ENCODE data around the gene GRIP1.
A peak's percentile ranks its signal among the peaks of the same experiment; 100 is the strongest.

The GRIP1 gene

DNA sequence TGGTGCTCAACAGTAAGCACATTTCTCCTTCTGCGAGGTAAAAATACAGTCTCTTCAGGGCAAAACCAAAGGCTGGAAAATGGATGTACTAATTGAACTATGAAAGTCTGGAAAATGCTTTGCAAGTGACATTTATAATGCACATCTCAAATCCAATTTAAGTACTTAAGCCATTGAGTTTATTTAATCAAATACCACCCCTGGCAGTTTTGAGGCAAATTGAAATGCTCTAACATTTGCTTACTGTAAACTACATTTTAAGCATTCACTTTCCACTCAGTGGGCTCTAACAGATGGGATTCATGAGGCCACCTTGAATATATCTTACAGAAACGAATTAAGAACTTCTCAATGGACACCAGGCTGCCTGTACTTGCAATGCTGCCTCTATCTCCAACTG is 306.9 kb downstream of the GRIP1 start:
- DNase-seq, result no peak

DNA sequence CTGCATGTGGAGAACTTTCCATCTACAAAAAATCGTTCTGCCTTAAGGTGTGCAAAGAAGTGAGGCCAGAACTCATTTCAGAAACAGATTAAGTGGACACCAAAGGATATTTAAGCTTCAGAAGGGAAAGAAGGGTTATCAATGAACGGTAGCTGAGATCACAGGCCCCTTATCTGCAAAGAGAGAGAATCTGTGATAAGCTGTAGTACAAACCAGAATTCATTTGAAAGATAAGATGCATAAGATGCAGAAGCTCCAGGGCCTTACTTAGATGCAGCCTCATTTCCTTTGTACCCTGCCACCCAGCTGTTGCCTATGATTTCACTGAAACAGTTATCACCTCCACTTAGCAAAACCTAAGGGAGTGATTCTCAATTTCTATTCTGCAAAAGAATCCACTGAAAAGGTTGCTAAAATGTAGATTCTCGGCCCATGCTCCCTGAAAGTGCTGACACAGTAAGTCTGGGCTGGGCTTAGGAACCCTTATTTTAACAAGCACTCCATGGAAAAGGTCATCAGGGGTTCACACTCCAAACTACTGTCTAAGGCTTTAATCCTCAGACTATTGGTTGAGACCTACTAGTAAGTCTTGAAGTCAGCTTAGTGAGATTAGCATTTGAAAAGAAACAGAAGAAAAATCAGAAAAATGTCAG is 311.7 kb downstream of the GRIP1 start:
- no peak for DNase-seq

DNA sequence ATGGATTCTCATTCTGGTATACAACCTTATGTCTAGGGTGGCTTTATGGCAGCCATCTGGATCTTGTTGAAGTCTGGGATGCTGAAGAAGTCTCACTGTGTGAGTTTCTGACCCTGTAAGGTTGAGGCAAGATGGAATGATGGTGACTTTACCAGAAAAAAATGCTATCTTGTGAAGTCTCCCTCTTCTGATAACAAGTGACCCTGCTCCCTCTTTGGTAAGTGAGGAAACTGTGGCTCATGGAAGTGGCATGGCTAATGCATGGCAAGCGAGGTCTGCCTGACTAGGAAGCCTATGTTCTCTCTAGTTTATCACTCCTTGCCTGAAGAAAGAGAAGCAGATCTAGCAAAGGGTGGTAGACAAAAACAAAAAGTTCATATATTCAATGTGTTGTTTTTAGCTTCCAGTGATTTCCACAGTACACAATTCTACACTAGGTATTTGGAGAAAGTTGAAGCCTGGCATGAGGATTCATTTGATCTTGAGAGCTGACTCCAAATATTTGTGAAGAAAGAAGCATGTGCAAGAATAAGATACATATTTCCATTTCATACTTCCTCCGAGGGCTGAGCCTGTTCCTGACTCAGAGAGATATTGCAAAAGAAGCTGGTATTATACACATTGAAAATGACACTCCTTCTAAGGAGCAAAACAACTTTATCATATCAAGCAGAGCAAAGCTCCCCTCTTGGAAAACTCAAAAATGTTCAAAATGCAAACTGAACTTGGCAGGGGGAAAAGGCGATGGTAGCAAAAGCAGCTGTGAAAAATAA is 313.0 kb downstream of the GRIP1 start:
- DNase-seq, result no peak

DNA sequence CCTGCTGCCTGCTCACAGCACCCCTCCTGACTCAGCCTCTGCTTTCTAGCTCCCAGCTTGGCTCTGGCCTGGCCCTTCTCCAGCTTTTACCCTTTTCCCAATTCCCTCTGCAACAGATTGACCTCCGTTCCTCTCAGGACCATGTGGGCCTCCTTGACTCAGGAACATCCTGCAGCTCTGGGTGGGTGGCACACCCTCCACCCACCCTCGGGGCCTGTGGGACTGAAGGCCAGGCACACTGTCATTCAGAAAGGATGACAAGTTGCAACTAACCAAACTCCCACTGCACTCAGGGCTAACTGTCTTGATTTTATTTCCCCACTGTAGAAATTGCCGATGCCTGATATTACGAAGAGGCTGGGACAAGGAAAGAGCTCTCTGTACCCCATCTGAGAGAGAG is 317.2 kb downstream of the GRIP1 start:
- DNase-seq, result no peak

GRCh38 chr12:66359300-66359699 is 319.6 kb downstream of the GRIP1 start:
- no peak for DNase-seq

GRCh38 chr12:66354291-66354690 is 324.6 kb downstream of the GRIP1 start:
- peak; percentile 18 for DNase-seq

GRCh38 chr12:66352899-66353298 is 326.0 kb downstream of the GRIP1 start:
- DNase-seq, result no peak

GRCh38 chr12:66352197-66352596 is 326.7 kb downstream of the GRIP1 start:
- DNase-seq, result no peak

- no peak for DNase-seq
These were observed 327.6 kb downstream of the GRIP1 start for GRCh38 chr12:66351301-66351700.

DNA sequence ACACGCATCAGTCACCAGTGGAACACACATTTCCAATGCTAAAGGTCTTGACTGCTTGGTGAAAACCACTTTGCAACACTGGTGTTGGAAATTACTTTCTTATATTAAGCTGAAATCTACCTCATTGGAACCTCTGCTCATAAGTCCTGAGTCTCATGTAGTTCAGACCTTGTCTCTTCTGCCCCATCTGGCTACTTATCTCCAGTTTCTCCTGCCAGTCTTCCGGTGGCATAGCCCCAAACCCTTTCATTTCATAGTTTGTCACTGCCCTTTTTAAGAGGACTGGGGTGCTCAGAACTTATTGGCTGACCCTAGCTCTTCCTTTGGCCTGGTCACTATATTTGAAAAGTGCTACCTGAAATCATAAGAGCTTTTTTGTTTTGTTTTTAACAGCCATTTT is 332.9 kb downstream of the GRIP1 start:
- DNase-seq, result no peak

DNA sequence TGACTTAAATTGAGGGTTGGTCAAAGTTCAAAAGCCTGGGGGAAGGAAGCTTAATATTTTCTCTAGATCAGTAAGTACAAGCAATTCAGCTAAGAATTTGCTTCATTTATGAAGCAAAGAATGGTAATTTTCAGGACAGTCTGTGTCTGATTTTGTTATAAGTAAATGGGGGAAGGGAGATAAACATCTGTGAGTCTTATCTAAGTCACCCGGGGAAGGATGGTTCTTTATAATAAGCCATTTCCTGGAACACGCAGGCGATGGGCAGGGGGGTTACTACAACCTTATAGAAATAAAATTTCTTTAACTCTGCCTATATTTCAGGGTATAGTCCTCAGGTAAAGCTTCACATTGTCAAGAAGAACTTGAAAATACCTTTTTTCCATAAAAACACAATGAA is 333.7 kb downstream of the GRIP1 start:
- DNase-seq, result no peak

- DNase-seq, result no peak
These were observed 337.8 kb downstream of the GRIP1 start for GRCh38 chr12:66341126-66341525.

DNA sequence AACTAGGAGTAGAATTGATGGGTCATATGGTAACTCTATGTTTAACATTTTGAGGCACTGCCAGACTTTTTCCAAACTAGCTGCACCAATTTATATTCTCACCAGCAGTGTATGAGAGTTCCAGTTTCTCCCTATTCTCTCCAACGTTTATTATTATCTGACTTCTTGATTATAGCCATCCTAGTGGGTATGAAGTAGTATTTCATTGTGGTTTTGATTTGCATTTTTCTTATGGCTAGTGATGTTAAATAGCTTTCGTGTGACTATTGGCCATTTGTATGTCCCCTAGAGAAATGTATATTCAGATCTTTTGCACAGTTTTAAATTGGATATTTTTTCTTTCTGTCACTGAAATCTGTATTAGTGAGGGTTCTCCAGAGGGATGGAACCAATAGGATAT is 338.7 kb downstream of the GRIP1 start:
- no peak for DNase-seq

- no peak for DNase-seq
These were observed 341.4 kb downstream of the GRIP1 start for GRCh38 chr12:66337381-66338010.

DNA sequence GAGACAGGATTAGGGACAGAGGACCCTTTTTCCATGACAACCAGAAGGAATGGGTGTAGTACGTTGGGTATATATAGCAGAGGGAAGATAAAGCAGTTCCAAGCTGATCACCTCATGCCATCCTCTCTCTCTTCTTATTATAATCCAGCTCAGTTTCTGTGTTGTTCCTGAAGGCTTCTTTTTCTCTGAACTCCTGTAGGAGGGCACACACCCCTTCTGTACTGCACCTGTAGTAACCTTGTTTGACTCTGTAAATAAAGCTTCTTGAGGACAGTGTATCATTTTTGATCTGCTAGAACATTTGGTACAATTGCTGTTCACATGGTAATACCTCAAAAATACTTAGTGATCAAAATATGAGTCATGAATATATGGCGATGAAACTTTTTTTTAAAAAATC is 343.1 kb downstream of the GRIP1 start:
- DNase-seq, result no peak

DNA sequence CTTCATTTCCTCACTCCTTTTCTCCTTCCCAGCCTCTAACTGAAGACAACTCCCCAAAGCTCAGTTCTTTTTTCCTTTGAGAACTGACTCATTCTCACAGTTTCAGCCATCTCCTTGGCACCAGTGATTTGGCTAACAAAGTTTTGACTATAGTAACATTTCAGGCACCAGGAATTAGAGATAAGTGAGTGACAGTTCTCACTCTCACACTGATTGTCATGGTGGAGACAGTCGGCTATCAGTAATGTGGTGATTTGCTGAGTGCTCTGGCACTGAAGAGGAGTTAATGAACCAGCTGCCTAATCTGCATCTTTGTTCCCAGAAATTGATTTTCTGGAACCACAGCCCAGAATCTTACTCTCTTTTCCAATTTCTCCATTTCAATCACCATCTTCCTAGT is 347.1 kb downstream of the GRIP1 start:
- no peak for DNase-seq

- DNase-seq, result no peak
These were observed 347.9 kb downstream of the GRIP1 start for GRCh38 chr12:66331016-66331415.

DNA sequence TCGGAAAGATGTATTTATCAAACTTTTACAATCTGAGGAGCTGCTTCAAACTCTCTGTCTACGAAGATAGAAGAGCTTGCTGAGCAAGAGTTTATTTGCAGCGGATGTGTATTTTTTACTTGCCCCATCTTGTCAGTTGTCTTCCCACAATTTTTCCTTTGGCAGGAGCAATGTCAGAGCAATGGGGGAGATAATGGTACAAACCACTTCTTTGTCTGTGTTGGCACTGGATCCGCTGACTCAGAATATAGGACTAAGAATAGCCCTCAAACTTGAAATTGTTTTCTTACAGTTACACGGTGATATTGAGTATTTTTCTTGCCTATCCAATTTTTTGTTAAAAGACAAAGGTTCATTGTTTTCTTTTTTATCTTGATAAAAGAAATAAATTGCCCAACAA is 348.9 kb downstream of the GRIP1 start:
- DNase-seq, result no peak

- DNase-seq, result no peak
These were observed 355.9 kb downstream of the GRIP1 start for GRCh38 chr12:66323017-66323416.

- DNase-seq, result no peak
These were observed 357.4 kb downstream of the GRIP1 start for GRCh38 chr12:66321435-66321834.

GRCh38 chr12:66320996-66321395 is 357.9 kb downstream of the GRIP1 start:
- no peak for DNase-seq

- no peak for DNase-seq
These were observed 359.5 kb downstream of the GRIP1 start for GRCh38 chr12:66319266-66319954.

DNA sequence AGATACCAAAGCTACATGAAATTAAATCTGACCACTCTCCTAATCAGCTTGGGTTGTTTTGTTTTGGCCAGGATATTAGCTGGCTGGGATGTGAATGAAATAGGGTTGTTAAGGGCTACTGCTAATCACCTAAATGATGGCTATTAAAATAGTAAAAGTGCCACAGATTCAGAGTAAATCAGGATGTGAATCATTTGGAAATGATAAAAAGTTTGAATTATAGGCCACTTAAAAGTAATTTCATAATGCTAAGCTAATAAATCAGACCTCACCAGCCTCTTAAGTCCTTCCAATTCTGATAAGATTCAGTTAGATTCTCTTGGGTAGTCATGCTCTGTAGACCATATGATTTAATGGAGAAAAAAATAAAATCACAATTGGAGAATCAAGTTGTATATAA is 364.6 kb downstream of the GRIP1 start:
- DNase-seq, result no peak

DNA sequence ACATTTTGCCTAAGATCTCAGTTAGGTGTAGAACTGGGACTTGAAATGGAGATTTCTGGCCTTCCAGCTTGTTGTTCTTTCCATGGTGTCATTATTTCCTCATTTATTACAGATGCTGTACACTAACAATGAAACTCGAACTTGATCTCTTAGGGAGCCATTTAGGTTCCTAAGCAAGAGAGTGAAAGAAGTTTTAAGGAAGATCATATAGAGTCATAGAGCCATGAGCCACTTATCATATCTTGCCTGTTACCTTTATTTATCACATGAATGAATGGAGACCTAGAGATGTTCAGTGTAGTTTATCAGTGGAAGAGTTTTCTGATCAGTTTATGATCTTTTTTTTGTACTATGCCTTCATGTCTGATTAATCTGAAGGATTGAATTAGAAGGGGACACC is 366.7 kb downstream of the GRIP1 start:
- no peak for DNase-seq
